Measurements from ENCODE around the gene MAD1L1.

GRCh38 chr7:1926908-1927306, 305.8 kb downstream of the MAD1L1 start:
- TF ChIP-seq MAFK (conservative IDR thresholded peaks at IDR 0.05 in 1 of 2, IDR thresholded peaks at IDR 0.05 in 1 of 2; ENCODE audit: low read length in 2 of 2) (no peak), HINFP (CRISPR knock-in tag; IDR thresholded peaks at IDR 0.05; ENCODE audit: low read depth) (no peak), TCF7L2 (IDR thresholded peaks at IDR 0.05; ENCODE audit: low read depth, low read length) (no peak), ZNF18 (CRISPR knock-in tag; IDR thresholded peaks at IDR 0.05; ENCODE audit: insufficient replicate concordance) (no peak), USF2 (IDR thresholded peaks at IDR 0.05; ENCODE audit: low read depth, low read length) (no peak), USF2 (CRISPR knock-in tag; IDR thresholded peaks at IDR 0.05; ENCODE audit: borderline replicate concordance) (no peak), PHF8 (CRISPR knock-in tag; IDR thresholded peaks at IDR 0.05) (no peak), ZNF343 (CRISPR knock-in tag; IDR thresholded peaks at IDR 0.05) (no peak), SP4 (CRISPR knock-in tag; IDR thresholded peaks at IDR 0.05) (no peak), CTCF (CRISPR knock-in tag; IDR thresholded peaks at IDR 0.05) (no peak)

Data from HepG2 (cell line).